ENCODE measurements around the gene ATG4B.

DNA sequence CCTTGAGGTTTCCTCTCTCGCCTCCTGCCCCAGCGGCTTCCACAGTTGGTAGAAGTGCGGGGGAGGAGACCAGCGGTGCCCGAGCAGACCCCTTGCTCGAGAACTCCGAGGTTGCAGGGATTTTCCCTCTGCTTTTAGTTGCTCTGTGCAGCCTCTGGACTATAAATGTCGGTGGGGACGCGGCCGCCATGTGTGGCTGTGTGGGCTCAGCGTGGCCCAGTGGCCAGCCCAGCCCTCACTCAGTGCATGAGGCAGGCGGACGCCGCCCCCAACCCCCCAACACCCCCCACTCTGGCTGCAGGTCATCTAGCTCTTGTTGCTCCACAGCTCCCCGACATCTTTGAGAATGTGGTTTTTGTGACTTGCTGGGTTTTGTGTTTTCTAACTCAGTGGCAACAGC, 81.6 kb downstream of the ATG4B start:
- TF ChIP-seq, protein P1, sequence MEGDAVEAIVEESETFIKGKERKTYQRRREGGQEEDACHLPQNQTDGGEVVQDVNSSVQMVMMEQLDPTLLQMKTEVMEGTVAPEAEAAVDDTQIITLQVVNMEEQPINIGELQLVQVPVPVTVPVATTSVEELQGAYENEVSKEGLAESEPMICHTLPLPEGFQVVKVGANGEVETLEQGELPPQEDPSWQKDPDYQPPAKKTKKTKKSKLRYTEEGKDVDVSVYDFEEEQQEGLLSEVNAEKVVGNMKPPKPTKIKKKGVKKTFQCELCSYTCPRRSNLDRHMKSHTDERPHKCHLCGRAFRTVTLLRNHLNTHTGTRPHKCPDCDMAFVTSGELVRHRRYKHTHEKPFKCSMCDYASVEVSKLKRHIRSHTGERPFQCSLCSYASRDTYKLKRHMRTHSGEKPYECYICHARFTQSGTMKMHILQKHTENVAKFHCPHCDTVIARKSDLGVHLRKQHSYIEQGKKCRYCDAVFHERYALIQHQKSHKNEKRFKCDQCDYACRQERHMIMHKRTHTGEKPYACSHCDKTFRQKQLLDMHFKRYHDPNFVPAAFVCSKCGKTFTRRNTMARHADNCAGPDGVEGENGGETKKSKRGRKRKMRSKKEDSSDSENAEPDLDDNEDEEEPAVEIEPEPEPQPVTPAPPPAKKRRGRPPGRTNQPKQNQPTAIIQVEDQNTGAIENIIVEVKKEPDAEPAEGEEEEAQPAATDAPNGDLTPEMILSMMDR (IDR thresholded peaks at IDR 0.05): no peak
- no peak for TF ChIP-seq POLR2A (IDR thresholded peaks at IDR 0.05)
- no peak for TF ChIP-seq EP300 (IDR thresholded peaks at IDR 0.05)
